ENCODE results near the gene HIPK2.
"Not testable (repeated sequence)": the region's sequence is repeated elsewhere in the genome, so short reads cannot be mapped to it uniquely, and the experiment has no call there.

Gene HIPK2

DNA sequence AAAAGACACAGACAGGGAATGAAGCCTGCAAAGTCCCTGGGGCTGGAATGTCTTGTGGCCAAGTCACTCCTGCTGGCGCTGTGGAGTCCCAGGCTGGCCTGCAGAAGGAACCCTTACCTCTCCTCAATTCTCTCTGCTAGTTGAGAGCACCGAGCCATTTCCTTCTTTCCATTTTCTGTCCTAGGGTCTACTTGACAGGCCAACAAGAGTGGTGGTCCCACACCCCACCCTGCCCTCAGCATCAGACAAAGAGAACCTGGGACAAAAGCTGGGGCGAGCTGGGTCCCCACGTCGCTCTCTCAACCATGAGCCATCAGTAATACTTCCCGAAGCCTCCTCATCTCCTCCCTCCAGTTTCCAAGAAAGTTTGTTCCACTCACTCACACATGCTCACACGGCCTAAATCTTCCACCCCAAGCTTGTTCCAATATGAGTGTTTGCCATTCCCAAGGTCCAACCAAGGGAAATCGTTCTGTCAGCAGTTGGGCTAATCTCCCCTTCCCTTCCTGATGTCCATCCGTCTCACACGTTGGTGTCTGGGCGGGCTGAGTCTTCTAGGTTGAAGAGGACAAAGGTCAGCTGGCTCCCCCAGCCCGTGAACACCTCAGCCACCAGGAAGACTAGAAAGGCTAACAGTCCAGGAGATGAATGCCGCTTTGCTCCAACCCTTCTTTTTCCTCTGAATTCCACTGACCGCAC lies 210.0 kb downstream of the HIPK2 start:
- no peak for DNase-seq (ENCODE audit: low read depth)

DNA sequence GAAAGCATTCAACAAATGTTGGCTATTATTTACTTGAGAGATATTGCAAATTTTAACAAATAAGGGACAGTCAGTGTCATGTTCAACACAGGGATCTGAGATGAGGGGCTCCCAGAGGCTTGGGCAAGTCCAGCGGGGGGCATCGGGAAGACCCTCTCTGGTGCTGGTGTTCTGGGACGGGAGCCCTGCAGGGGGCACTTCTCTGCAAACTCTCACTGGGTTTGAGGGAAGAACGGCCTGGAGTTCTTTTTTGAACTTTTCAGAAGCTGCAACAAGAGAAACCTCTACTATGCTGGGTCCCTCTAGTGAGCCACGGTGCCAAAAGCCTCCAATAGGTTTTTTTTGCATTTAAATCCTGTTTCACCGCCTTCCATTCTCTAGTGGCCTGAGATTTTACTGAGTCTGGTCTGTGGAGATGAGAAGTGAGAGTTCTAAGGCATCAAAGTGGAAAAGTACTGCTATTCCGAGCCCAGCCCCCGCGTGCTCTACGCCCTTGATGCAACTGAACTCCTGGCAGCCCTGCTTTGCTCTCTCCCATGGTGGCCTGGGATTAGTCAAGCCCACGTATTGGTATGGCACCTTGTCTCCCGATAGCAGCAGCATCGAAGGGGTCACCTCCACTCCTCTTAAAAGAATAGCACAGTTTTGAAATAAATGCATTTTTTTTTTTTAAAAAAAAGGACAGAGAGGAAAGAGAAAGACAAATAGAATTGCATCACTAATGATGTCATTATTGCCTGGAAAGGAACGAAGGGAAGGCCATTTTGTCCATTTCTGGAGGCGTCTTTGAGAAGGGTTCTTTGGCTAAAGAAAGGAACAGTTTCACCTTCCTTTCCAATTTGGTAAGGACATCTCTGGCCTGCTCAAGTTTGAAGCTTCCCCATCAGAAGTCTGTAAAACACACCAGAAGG lies 210.8 kb downstream of the HIPK2 start:
- no peak for DNase-seq (ENCODE audit: low read depth)

- no peak for DNase-seq (ENCODE audit: low read depth)
Measured at GRCh38 chr7:139566075-139566474, 211.7 kb downstream of the HIPK2 start.

DNA sequence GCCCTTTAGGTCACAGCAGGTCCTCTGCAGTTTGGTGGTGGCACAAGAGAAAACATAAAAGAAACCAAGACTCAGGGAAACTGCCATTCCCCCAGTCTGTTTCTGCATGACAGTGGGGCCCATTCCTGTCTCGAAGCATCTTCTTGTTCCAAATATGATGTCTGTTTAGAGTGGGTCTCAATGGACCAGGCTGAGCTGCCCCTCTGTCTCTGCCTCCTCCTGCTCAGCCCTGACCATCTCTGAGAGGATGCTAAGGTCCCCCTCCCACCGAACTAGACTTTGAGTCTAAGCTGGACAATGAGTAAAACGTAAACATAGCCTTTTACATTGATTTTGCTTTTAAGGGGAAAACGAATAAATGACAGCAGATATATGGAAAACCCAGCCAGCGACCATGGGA lies 213.9 kb downstream of the HIPK2 start:
- no peak for DNase-seq (ENCODE audit: low read depth)

GRCh38 chr7:139562961-139563565 lies 214.7 kb downstream of the HIPK2 start:
- DNase-seq (ENCODE audit: low read depth): no peak

GRCh38 chr7:139562491-139562890 lies 215.3 kb downstream of the HIPK2 start:
- DNase-seq (ENCODE audit: low read depth): no peak

DNA sequence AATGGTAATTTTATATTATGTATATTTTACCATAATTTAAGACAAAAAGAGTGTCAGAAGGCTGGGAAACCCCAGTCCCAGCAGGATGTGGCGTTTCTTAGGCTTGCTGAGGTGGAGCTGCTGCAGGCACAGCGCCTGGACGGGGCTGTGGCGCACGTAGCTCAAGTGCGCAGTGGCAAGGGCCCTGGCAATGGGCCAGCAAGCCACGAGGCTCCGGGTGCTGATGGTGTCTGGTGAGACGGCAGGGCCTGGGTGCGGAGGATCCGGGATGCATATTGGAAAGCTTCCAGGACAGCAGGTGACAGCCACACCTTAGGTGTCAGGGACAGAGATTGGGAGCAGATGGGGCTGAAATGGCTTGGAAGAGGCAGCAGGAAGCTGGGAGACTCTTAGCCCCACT lies 217.1 kb downstream of the HIPK2 start:
- no peak for DNase-seq (ENCODE audit: low read depth)

DNA sequence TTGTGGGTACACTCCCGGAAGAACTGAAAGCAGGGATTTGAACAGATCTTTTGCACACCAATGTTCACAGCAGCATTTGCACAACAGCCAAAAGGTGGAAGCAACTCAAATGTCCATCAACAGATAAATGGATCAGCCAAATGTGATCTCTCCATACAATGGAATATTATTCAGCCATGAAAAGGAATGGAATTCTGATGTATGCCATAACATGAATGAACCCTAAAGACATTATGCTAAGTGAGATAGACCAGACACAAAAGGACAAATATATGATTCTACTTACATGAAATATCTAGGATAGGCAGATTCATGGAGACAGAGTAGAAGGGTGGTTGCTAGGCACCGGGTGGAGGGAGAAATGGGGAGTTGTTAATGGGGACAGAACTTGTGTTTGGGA lies 217.6 kb downstream of the HIPK2 start:
- no peak for DNase-seq (ENCODE audit: low read depth)

DNA sequence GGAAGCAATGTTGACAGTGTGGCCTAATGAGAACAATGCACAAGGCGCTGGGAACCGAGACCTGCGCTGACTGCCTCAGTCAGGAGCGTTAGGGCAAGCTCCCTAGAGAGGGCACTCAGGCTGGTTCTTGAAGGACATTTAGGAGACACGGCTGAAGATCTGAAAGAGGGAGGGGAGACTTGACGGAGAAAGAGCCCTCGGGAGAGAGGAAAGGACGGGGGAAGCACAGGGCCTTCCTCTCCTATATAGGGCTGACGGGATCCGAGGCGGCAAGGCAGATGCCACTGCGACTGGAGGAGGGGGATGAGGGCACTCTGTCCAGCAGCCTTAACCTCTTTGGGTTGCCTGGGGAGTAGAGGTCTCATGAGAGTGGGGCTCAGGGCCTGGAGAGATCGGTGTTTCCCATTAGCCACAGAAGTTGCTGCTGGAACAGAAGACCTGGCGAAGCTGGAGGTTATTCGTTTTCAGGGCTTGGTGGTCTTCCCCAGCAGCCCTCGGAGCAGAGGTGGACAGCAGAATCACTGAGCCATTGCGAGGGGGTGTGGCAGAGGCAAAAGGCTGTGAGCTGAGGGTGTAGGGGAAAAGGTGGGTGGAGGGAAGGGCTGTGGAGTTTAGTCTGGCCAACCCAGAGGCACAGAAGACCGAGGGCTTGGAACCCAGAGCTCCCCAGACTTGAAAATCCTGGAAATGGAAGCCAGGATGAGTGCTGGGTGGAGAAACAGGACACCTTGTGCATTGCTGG lies 218.3 kb downstream of the HIPK2 start:
- no peak for DNase-seq (ENCODE audit: low read depth)

DNA sequence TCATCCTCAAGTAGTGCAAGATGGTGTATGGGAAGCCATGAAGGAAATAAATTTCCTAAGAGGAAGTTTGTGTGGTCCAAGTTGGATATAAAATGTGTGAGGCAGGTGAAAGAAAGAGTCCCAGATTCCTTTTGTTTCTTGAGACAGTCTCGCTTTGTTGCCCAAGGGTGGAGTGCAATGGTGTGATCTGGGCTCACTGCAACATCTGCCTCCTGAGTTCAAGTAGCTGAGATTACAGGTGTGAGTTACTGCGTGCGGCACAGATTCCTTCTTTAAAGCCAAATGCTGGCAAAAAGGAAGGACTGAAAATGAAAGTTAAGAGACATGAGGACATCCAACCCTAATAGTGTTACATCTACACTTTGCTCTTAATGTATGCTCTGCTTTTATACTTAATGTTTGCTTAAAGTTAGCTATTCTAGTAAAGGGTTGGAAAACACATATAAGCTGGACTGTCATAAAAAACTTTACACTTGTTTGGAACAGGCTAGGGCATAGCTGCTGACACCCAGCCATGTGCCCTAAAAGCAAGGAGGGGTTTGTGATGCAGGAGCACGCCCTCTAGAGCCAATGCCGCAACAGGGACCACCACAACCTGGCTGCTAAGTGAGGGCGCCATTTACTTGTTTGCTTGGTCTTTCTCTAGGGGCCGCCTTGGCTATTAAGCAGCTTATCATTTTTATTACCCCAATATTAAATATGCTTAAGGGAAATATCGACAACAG lies 219.8 kb downstream of the HIPK2 start:
- no peak for DNase-seq (ENCODE audit: low read depth)

DNA sequence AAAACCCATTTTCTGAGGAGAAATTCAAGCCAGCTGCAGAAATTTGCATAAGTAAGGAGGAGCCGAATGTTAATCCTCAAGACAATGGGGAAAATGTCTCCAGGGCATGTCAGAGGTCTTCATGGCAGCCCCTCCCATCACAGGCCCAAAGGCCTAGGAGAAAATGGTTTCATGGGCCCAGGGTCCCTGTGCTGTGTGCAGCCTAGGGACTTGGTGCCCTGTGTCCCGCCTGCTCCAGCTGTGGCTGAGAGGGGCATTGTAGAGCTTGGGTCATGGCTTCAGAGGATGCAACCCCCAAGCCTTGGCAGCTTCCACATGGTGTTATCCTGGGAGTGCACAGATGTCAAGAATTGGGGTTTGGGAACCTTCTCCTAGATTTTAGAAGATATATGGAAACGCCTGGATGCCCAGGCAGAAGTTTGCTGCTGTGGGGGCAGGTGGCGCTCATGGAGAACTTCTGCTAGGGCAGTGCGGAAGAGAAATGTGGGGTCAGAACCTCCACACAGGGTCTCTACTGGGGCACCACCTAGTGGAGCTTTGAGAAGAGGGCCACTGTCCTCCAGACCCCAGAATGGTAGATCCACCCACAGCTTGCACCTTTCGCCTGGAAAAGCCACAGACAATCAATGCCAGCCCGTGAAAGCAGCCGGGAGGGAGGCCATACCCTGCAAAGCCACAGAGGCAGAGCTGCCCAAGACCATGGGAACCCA lies 223.7 kb downstream of the HIPK2 start:
- not testable (repeated sequence) for DNase-seq (ENCODE audit: low read depth)

DNA sequence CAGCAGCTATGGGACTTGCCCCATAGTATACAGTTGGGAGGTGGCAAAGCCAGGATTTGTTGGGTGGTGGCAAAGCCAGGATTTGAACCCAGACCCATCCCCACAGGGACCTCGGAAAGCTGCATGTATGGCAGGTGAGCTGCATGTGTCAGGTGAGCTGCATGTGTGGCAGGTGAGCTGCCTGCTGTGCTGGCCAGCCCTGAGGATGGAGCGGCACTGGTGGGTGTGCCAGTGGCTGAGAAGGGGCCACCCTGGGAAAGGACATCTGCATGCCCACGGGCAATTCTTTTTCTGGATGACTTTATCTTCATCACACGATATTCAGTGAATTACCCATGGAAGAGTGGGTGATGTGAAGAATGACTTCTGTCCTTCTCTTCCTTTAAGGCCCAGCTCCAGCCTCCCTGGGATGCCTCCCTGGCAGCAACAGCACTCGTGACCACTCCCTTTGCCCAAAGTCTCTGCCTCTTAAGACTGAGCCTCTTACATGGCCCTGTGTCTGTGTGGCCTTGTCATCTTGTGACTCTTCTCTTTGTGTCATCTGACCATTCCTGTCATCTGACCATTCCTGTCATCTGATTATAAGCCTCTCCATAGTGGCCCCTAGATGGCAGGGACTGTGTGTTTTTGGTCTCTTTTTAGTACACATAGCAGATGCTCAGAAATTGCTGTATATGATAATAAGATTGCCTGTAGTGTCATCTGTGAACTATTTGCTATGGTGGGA lies 229.3 kb downstream of the HIPK2 start:
- DNase-seq (ENCODE audit: low read depth): no peak

- no peak for DNase-seq (ENCODE audit: low read depth)
Measured at GRCh38 chr7:139544645-139545044, 233.2 kb downstream of the HIPK2 start.

- no peak for DNase-seq (ENCODE audit: low read depth)
Measured at GRCh38 chr7:139543801-139544603, 233.8 kb downstream of the HIPK2 start.

GRCh38 chr7:139542308-139543151 lies 235.3 kb downstream of the HIPK2 start:
- DNase-seq (ENCODE audit: low read depth): no peak

GRCh38 chr7:139541600-139542307 lies 236.0 kb downstream of the HIPK2 start:
- no peak for DNase-seq (ENCODE audit: low read depth)

DNA sequence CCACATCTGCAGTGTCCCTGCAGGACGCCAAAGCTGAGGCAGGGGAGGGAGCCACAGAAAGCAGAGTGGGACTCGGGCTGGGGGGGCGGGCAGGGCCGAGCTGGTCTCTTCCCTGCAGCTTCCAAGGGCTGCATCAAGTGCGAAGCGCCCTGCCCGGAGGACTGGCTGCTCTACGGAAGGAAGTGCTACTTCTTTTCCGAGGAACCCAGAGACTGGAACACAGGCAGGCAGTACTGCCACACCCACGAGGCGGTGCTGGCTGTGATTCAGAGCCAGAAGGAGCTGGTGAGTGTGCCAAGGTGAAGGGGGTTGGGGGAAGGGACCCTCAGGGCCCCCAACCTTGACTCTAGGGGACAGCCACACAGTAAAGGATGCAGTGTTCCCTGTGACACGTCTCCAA lies 237.6 kb downstream of the HIPK2 start:
- DNase-seq (ENCODE audit: low read depth): no peak
